HG02973 (cell line): Measurements from ENCODE around the gene THBS1.

Experiments
- ATAC-seq: cut with Tn5 transposase; IDR thresholded peaks from one replicate; pipeline ENCODE4 v1.9.1; 2021; ENCODE audit warnings: moderate library complexity; ENCODE audit not compliant: unreplicated experiment

Gene THBS1

DNA sequence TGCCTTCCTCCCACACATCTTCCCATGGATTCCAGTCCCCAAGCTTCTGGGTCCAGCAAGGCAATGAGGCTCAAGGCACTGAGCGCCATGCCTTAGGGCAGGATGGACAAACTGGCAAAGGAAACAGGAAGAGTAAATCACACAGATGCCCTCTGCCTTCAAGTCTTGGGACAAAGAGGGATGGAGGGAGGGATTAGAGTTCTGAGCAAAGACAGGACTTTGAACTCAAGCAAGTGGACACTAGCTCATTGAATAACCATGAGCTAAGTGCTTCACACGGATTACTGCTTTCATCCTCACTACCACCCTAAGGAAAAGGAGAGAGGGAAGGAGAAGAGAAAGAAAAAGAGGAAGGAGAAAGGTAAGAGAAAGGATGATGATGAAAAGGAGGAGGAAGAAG is 7.6 kb upstream of the THBS1 start:
- no peak for ATAC-seq

GRCh38 chr15:39573844-39574243 is 7.0 kb upstream of the THBS1 start:
- ATAC-seq, result no peak

GRCh38 chr15:39574427-39574826 is 6.5 kb upstream of the THBS1 start:
- no peak for ATAC-seq

DNA sequence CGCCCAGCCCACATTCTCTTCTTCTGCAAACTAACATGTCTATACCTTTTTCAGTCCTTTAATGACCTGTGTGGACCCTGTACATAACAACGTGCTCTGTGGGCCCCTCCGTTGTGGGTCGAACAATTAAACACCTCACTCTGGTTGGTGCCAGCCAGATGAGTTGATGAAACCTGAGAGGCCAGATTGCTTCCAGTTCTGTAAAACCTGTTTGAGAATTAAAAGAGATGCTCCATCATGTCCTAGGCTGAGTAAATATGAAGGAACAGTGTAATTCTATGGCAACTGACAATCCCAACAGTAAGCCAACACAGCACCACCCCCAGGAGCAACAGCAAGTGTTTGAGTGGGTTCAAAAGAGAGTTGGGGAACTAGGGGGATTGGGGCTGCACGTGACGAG is 5.7 kb upstream of the THBS1 start:
- ATAC-seq, result no peak

GRCh38 chr15:39578851-39579486 is 1.9 kb upstream of the THBS1 start:
- no peak for ATAC-seq

GRCh38 chr15:39579487-39580116 is 1.3 kb upstream of the THBS1 start:
- ATAC-seq, result no peak

DNA sequence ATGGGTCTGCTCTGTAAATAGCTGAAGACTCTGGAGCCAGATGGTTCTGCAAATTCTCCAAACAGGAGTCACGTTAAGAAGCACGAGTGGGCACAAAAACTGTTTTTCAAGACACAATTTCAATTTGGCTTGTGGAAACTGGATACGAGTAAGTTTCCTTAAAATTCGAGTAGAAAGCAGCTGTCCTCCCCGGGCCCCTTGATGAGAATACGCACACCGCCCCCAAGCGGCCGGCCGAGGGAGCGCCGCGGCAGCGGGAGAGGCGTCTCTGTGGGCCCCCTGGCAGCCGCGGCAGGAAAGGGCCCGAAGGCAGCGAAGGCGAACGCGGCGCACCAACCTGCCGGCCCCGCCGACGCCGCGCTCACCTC is 778 bp upstream of the THBS1 start:
- peak; percentile 90 for ATAC-seq

DNA sequence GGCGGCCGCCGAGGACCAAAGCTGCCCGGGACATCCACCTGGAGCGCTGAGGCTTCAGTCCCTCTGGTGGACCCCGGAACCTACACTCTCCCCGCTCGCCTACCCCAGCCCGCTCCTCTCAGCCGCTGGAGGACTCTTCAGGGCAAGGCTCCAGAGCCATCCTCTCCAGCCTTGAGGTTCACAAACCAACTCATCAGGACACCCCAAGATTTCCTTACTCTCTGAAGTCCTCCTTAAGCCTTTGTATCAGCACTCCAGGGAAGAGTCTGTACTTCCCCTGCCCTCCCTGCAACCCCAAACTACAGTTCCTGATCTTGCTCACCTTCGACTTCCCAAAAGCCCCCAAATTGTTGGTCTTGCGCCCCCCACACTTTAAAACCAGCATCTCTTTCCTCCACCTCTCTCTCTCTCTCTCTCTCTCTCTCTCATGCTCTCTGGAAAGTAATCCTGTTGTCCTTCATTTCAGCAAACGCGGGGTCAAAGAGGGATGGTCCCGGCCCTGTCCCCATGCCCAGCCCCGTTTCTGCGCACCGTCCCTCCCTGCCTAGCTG is 438 bp downstream of the THBS1 start:
- no peak for ATAC-seq

DNA sequence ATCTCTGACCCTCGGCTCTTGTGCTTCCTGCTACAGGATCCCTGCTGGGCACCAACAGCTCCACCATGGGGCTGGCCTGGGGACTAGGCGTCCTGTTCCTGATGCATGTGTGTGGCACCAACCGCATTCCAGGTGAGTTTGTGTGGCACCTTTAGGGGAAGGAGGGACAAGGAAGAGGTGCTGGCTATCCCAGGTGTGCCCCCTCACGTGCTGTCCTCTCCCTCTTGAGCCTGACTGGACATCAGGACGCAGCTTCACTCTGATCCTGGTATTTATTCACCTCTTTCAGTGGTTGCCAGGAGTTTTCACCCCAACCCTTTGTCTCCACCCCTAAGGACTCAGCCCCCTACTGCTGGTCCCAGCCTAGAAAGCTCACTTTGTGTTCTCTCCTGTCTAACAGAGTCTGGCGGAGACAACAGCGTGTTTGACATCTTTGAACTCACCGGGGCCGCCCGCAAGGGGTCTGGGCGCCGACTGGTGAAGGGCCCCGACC is 960 bp downstream of the THBS1 start:
- no peak for ATAC-seq

- ATAC-seq, result no peak
Measured at GRCh38 chr15:39582286-39582976, 1.6 kb downstream of the THBS1 start.

- no peak for ATAC-seq
Measured at GRCh38 chr15:39582977-39583595, 2.2 kb downstream of the THBS1 start.

- ATAC-seq, result no peak
Measured at GRCh38 chr15:39583596-39584265, 2.9 kb downstream of the THBS1 start.

GRCh38 chr15:39584266-39584659 is 3.4 kb downstream of the THBS1 start:
- no peak for ATAC-seq

- ATAC-seq, result no peak
Measured at GRCh38 chr15:39584662-39585388, 3.9 kb downstream of the THBS1 start.

- no peak for ATAC-seq
Measured at GRCh38 chr15:39585389-39585841, 4.5 kb downstream of the THBS1 start.

GRCh38 chr15:39585871-39586301 is 5.0 kb downstream of the THBS1 start:
- ATAC-seq, result no peak

GRCh38 chr15:39586387-39587095 is 5.7 kb downstream of the THBS1 start:
- no peak for ATAC-seq

DNA sequence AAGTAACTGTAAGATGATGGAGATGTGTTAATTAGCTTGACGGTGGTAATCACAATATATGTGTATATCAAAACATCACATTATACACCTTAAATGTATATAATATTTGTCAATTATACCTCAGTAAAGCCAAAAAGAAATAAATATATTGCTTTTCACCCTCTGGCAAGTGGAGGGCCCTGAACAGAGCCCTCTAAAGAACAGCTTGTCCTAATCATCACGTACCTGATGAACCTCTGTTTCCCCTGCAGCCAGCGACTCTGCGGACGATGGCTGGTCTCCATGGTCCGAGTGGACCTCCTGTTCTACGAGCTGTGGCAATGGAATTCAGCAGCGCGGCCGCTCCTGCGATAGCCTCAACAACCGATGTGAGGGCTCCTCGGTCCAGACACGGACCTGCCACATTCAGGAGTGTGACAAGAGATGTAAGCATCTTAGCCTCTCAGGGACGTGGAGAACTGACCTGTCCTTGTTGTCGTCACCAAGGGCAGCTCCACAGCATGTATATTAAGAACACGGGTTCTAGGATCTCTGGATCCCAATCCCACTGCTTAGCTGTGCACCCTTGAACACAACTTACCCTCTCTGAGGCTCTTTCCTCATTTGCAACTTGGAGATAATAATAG is 6.3 kb downstream of the THBS1 start:
- no peak for ATAC-seq
